ENCODE measurements around the gene ADCK1.
"Not testable (repeated sequence)": the region's sequence is repeated elsewhere in the genome, so short reads cannot be mapped to it uniquely, and the experiment has no call there.

Gene ADCK1

DNA sequence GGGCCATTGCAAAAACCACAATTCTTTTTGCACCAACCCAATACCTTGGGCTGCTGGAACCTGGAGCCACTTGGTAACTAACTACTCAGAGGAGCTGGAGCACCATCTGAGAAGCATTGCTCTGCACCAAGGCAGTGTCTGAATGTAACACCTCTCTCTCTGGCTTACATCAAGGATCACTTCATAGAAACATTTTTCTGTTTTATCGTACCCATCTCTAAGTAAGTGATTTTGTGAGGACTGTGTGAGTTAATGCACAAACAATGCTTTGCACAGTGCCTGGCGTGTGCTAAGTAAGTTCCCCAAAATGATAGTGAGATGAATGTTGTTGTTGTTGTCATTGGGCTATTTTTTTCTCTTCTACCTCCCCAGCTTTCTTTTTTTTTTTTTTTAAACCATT is 111.4 kb downstream of the ADCK1 start:
- no peak overlapping the region for H3K4me3 ChIP-seq (ENCODE audit: low read length)
- no peak for DNase-seq (ENCODE audit: low read depth)
- TF ChIP-seq, protein P1, sequence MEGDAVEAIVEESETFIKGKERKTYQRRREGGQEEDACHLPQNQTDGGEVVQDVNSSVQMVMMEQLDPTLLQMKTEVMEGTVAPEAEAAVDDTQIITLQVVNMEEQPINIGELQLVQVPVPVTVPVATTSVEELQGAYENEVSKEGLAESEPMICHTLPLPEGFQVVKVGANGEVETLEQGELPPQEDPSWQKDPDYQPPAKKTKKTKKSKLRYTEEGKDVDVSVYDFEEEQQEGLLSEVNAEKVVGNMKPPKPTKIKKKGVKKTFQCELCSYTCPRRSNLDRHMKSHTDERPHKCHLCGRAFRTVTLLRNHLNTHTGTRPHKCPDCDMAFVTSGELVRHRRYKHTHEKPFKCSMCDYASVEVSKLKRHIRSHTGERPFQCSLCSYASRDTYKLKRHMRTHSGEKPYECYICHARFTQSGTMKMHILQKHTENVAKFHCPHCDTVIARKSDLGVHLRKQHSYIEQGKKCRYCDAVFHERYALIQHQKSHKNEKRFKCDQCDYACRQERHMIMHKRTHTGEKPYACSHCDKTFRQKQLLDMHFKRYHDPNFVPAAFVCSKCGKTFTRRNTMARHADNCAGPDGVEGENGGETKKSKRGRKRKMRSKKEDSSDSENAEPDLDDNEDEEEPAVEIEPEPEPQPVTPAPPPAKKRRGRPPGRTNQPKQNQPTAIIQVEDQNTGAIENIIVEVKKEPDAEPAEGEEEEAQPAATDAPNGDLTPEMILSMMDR (conservative IDR thresholded peaks at IDR 0.05; ENCODE audit: low read depth, low read length), result no peak

DNA sequence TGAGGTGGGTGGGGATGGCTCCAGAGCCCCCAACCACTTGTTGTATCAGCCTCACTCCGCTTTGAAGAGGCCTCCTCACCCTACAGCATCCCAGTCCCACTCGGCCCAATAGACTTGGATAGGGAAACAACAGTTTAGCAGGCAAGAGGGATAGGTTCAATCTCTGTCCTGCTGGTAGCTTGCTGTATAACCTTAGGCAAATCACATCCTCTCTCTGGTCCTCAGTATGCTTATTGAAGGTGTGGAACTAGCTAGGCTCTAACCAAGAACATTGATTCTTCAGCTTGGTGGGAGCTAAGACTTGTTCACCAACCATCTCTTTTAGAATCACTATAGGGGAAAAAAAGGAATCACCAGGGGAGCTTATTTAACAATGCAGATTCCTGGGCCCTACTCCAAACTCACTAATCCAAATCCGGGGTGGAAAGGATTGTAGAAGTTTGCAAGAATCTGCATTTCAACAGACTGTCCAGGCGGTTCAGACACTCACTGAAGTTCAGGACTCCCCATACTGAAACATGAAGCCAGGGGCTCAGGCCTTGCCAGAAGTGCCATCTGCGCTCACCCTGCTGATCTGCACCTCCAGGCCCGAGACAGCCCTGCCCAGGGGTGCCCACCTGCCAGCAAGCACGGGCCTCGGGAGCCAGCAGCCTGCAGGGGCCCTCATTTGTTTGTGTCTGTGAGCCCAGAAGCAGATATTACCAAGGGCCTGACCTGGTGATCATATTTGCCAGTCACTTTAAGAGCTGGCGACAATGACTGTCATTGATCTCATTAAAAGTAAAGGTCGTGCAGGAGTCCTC is 113.0 kb downstream of the ADCK1 start:
- no peak for DNase-seq (ENCODE audit: low read depth)
- H3K4me3 ChIP-seq (ENCODE audit: low read length), result no peak overlapping the region
- TF ChIP-seq, protein P1 (conservative IDR thresholded peaks at IDR 0.05; ENCODE audit: low read depth, low read length), result no peak

DNA sequence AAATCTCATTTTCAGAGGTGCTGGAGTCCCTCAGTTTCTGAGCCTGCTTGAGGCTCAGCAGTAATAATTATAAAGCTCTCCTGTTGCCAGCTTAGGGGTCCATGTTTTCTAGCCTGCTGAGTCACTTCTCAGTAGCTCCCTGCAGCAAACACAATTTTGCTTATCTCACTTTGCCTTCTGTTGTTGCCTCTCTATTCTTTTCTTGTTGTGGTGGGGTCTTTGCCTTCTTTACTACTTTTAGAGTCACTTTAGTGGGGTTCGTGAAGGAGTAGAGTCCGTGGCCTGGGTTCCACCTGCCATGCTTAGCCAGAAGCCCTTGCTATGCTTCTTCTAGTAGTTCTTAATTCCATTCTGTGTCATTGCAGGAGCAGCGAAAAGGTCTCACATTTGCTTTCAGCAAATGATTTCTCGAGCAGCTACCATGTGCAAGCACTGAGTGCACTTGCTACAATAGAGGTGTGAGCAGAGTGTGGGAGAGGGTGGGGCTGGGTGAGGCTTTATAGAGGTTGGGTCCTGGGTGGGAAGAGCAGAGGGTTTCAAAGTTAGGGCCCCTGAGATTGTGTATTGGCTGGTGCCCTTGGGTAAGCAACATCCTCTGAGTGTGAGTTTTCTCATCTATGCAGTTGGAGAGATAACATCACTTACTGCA is 114.3 kb downstream of the ADCK1 start:
- TF ChIP-seq, protein P1 (conservative IDR thresholded peaks at IDR 0.05; ENCODE audit: low read depth, low read length), result no peak
- no peak for DNase-seq (ENCODE audit: low read depth)
- H3K4me3 ChIP-seq (ENCODE audit: low read length), result no peak overlapping the region

DNA sequence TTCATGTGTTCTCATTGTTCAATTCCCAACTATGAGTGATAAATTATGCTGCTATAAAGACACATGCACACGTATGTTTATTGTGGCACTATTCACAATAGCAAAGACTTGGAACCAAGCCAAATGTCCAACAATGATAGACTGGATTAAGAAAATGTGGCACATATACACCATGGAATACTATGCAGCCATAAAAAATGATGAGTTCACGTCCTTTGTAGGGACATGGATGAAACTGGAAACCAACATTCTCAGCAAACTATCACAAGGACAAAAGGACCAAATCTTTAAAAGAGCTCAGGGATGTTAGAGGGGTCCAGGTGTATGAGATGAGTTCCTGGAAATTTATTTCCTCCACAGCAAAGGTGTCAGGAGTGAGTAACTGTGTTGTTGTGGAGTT is 115.5 kb downstream of the ADCK1 start:
- H3K4me3 ChIP-seq (ENCODE audit: low read length); DNase-seq (ENCODE audit: low read depth): not testable (repeated sequence)

DNA sequence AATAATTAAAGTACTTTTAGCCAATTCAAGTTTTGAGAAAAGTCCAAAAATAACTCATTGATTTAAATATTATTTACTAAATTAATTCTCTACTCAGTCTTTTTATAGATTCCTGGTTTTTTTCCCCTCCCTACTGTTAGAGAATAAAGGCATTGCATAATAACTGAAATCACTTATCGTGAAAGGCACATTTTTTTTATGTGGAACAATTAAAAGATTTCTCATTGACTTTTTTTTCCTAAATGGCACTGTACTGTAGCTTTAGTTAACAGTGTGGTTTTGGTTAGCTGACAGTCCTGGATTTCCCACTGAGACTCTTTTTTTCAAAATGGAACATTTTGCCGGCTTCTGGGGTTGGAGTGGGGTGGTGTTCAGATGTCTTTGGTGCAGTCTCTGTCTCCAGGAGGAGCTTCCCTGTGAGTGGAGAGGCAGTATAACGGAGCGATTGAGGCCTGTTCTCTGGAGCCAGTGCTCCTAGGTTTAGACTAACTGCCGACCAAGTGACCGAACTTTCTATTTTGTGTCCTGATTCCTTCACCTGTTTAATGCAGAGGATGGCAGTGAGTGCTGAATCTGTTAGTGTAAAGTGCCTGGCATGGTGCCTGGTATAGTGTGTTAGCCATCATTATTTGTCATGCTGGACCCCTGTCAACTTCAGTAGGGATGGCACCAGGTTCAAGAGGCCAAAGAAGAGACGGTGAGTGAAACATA is 117.7 kb downstream of the ADCK1 start:
- no peak overlapping the region for H3K4me3 ChIP-seq (ENCODE audit: low read length)
- TF ChIP-seq, protein P1 (conservative IDR thresholded peaks at IDR 0.05; ENCODE audit: low read depth, low read length), result no peak
- no peak for DNase-seq (ENCODE audit: low read depth)

DNA sequence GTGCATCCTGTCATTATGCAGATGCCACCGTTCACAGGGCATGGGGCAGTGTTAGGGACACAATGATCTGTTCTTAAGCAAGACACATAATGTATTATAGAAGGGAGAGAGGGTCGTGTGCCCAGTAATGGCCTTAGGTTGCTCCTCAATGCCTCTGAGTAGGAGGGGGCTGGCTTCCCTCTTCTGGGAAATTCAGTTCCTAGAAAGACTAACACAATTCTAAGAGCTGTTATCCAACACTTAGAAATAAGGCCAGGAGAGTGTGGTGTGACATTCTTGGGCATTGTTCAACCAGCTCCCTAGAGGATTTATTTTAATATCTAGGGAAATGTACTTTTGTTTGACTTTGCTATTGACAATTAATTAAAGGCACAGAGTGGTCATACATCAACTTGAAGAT is 118.5 kb downstream of the ADCK1 start:
- no peak for DNase-seq (ENCODE audit: low read depth)
- TF ChIP-seq, protein P1 (conservative IDR thresholded peaks at IDR 0.05; ENCODE audit: low read depth, low read length), result no peak
- no peak overlapping the region for H3K4me3 ChIP-seq (ENCODE audit: low read length)

DNA sequence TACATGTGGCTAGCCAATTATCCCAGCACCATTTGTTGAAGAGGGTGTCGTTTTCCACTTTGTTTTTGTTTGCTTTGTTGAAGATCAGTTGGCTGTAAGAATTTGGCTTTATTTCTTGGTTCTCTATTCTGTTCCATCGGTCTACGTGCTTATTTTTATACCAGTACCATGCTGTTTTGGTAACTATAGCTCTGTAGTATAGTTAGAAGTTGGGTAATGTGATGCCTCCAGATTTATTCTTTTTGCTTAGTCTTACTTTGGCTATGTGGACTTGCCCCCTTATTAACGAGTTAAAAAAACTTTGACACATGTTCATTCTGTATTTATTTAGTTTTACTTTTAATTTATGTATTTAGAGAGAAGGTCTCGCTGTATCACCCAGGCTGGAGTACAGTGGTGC is 120.4 kb downstream of the ADCK1 start:
- no peak for DNase-seq (ENCODE audit: low read depth)
- TF ChIP-seq, protein P1 (conservative IDR thresholded peaks at IDR 0.05; ENCODE audit: low read depth, low read length), result no peak
- no peak overlapping the region for H3K4me3 ChIP-seq (ENCODE audit: low read length)

Data from retinal pigment epithelial cell (primary cell).